GM19468 (cell line): ENCODE results near the gene SH3GL2.

Experiments
- ATAC-seq: cut with Tn5 transposase; IDR thresholded peaks from one replicate; pipeline ENCODE4 v1.9.1; 2021; ENCODE audit warnings: mild to moderate bottlenecking, moderate library complexity, moderate number of reproducible peaks; ENCODE audit not compliant: unreplicated experiment; ENCODE audit errors: extremely low read depth

Gene SH3GL2

DNA sequence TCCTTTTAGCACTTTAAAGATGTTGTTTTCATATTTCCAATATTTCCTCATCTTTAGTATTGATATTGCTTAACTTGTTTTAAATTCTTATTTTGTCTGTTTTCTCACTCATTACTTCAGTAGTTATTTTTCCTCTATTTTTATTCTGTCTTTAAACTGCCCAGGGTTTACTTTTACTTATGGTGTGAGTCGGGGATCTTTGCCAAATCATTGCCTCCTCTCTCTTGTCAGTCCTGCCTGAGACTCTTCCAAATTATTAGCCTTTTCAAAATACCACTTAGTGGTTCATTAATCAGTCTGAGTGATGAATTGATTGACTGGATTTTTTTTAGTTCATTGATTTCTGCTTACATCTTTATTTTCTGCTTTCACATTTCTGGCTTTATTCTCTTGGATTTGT is 72.9 kb downstream of the SH3GL2 start:
- no peak for ATAC-seq

GRCh38 chr9:17653947-17654465 is 75.1 kb downstream of the SH3GL2 start:
- no peak for ATAC-seq

DNA sequence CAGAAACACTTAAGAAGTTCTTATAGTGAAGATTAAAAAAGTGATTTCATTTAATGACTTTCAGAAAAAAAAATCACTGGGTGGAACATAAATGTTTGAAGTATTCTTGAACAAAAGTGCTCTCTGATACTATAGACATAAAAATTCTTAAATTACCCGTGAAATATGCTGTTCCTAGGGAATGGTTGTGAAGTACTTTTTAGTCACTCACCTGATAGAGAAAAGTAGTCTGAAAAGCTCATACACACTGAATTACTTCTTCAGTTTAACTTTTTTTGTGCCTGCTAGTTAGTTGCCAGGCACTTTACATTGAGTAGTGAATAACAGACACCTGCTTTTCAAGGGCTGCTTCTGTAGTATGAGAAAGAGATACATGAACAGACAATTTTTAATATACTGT is 78.0 kb downstream of the SH3GL2 start:
- ATAC-seq: no peak

DNA sequence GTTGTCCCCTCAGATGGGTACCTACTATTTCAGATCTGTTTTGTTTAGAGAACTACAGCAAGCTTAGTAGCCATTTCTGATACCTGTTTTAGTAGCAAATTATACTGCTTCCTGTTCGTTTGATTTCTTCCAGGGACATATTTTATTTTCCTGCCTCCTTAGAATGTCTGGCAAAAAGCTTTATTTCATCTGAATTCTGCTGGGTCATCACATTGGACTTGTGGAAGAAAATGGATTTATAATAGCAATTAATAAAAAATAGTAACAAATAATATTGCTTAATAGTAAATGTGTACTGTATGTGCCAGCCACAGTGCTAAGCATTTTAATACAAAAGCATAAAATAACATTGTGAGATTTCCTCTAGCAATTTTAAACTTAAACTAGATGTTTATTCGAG is 79.4 kb downstream of the SH3GL2 start:
- ATAC-seq: no peak

DNA sequence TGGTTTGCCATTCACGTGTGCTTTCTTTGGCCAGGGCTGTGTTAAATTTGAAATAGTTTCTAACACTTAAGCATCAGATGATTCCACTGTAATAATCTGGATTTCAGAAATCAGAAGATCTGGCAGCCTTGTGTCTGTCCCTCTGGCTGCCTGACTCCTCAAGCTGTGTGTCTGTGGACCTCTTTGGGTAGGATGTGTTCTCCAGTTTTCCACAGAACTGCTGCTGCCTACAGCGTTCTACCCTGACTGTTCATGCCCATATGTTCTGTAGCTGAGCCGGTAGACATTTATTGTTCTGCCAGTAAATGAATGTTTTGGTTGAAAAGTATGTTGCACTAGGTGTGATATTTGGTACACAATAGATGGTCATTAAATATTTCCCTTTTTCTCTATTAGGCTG is 81.3 kb downstream of the SH3GL2 start:
- ATAC-seq: no peak

GRCh38 chr9:17665450-17665849 is 86.6 kb downstream of the SH3GL2 start:
- no peak for ATAC-seq

- ATAC-seq: no peak
These were observed 90.3 kb downstream of the SH3GL2 start for GRCh38 chr9:17669206-17669605.

DNA sequence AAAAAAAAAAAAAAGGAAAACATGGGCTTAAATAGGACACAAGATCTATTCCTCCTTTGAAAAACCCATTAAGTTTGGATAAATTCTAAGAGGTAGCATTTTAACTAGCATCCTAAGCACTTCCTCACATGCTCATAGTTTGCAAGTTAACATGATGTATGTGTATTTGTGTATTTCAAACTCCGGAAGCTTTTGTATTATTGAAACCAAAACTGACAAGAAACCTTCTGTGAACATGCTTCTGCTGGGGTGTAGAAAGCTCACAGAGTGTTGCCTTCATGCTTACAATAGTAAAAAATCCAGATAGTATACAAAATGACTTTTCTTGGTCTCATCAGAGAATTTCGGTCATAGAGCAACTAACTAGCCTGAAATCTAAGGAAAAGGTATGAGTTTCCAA is 103.8 kb downstream of the SH3GL2 start:
- ATAC-seq: no peak

- no peak for ATAC-seq
These were observed 110.0 kb downstream of the SH3GL2 start for GRCh38 chr9:17688834-17689233.

DNA sequence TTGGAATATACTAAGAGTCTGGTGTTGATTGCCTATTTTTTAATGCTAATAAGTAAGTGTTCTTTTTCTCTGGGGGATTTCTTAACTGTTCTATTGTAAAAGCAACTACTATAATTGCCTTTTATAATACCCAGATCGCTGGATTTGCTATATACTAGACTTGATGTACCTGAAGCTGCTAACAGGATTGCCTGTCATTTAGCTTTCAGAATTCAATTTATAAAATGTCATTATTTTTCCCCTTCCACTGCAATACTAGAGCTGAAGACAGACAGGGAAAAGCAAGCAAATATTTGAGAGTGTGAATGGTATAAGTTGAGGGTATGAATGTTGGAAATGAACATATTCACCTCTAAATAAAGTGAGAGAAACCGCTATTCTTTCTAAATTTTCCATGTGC is 115.5 kb downstream of the SH3GL2 start:
- no peak for ATAC-seq

GRCh38 chr9:17695482-17695881 is 116.6 kb downstream of the SH3GL2 start:
- ATAC-seq: no peak

DNA sequence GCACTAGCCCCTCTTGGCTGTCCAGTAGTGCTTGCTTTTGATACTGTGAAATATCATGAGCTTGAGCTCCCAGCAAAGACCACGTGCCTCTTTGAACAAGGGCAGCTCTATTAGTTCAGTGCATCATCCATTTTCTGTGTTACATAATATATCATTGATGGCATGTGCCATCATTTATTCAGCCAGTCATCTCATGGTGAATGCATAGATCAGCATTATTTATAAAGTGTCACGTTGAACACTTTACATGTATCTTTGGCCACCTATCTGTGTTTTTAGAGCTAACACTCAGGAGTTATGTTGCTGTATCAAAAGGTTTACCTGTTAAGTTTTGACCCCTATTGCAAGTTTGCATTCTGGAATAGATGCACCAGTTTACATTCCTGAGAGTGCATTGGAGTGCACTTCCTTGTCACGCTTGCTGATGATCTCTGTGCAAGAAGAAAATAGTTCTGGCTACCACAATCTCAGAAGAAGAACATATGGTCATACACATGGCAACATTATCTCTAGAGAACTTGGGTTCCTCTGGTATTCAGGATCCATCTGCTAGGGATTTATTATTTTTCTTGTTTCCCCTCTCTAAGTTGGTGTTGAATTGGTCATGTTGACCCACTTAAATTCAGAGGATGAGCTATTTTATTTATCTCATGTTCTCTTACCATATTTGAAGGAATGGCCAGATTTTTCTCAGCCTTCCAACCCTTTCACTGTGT is 120.9 kb downstream of the SH3GL2 start:
- no peak for ATAC-seq

- ATAC-seq: no peak
These were observed 127.5 kb downstream of the SH3GL2 start for GRCh38 chr9:17706347-17706746.

GRCh38 chr9:17719053-17719452 is 140.2 kb downstream of the SH3GL2 start:
- no peak for ATAC-seq

DNA sequence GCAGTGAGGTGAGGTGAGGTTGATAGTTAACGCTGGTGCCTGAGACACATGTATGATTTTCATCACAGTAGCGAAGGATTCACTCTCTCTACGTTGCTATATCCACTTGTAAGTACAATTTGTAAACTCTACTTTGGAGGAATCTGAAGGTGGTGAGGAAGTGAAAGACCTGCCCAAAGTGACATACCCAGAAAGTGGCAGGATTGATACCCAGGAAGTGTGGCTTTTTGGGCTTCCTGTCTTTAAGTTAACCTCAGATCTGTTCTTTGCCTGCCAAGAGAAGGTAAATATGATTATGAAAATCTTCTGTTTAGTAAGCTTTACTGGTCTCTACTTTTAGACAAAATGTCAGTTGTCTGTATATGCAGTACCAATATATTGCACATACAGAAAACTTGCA is 143.1 kb downstream of the SH3GL2 start:
- ATAC-seq: no peak

DNA sequence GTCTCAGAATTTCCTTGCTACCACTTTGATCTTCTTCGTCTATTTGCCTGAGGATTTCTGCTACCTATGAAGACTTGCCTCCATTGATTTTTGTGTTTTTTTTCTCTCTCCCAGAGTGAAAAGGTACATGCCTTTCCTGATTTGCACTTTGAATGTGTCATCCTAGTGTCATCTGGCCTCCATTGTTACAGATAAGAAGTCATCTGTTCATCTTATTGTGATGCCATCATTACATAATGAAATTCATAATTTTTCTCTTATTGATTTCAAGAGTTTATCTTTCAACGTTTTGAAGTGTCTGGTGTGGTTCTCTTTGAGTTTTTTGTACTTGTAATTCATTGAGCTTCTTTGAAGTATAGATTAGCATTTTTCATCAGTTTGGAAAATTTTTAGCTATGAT is 144.8 kb downstream of the SH3GL2 start:
- ATAC-seq: no peak

DNA sequence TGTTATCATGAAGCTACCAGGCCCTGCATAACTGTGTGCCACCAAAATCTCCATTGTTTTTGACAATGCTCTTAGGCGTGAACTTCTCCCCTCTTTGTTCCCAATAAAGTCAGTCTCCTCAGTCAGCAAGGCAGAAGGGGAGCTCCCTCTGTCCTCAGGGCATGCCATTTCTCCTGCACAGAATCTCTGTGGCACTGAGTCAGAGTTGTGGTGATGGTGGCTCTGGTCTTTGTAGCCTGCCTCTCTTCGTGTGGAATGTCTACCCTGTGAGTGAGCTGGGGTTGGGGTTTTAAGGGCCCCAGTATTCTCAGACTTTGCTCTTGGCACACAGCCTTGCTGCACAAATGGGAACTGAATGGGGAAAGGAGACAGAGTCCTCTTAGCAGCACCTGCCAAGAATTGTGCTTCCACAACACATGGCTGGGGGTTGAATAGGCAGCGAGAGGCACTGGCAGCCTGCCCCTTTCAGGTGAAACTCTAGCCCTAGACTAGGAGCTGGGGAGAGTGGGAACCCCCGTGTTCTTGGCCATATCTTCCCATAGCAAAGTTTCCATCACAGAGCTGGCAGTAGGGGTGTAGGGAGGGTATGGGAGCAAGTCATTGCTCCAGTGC is 146.6 kb downstream of the SH3GL2 start:
- no peak for ATAC-seq

DNA sequence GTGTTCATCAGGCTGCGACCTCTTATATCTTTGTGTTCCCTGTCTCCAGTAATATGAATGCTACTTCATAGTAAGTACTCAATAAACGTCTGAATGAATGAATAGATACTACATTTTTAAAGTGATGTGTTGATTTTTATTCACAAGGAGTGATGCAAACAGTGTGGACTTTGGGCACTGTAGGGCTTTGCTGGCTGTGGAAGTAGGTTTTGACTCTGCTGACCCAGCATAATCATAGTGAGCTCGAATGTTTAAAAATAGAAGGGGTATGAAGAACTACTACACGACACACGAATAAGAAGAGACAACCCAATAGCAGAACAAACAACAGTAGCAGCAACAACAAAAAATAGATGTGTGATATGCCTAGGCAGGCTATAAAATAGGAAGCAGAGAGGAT is 147.4 kb downstream of the SH3GL2 start:
- ATAC-seq: no peak

DNA sequence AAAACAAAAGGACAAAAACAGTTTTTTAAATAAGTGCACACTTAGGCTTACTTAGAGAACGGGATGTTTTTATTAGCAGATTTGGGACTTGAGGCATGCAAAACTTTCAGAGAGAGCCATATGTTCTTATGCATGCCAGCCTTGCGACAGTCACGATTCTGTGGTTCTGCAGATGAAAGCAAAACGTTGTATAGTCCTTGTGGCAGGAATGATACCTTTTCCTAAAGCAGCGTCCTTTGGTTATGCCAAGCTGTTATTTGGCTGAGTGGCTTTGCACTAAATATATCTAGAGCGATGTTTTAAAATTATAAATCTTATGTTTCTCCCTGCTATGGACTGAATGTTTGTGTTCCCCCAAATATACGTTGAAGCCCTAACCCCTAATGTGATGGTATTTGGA is 152.0 kb downstream of the SH3GL2 start:
- no peak for ATAC-seq

- no peak for ATAC-seq
These were observed 152.4 kb downstream of the SH3GL2 start for GRCh38 chr9:17731308-17731707.

DNA sequence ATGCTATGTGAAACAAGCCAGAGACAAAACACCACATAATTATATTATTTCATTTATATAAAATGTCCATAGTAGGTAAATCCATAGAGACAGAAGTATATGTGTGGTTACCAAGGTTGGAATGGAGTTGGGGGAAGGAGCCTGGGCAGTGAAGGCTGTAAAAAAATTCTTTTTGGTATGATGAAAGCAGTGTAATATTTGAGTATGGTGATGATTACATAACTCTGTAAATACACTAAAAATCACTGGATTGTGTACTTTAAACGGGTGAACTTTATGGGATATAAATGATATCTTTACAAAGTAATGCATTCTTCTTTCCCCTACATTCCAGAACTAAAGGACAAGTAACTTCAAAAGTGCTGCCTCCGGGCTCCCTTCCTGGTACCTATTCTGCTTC is 155.8 kb downstream of the SH3GL2 start:
- no peak for ATAC-seq

DNA sequence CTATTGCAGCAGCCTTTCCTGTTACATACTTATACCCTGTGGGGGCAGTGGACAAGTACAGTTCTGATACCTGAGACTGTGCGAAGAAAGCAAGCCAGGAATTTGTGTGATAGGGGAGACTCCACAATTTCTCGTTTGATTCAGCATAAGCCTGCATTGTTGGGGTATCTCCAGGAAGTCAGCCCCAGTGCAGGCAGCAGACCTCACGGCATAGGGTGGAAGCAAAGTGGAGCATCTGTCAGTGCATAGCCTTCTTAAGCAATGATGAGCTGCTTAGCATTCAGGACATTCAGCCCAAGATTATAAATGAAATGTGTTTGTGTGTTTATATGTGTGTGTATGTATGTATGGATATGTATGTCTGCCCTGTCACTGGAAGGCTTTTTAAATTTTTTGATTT is 157.0 kb downstream of the SH3GL2 start:
- ATAC-seq: no peak
